HEK293T (cell line): ENCODE measurements around the gene SLC9A6.

ENCODE experiments used
- ELF4 ChIP-seq: fragments of 450-650 bp; IDR thresholded peaks from 2 replicates; pipeline ENCODE4 v1.6.1; 2017; ENCODE audit warnings: antibody characterized with exemption
- HDGF ChIP-seq: fragments of 450-650 bp; IDR thresholded peaks from 2 replicates; pipeline ENCODE4 v1.6.1; 2017; ENCODE audit warnings: antibody characterized with exemption, borderline replicate concordance
- LEF1 ChIP-seq: fragments of 450-650 bp; IDR thresholded peaks from 2 replicates; pipeline ENCODE4 v1.6.1; 2017; ENCODE audit warnings: mild to moderate bottlenecking, borderline replicate concordance
- NFRKB ChIP-seq: fragments of 450-650 bp; IDR thresholded peaks from 2 replicates; pipeline ENCODE4 v1.6.1; 2016; ENCODE audit warnings: mild to moderate bottlenecking, moderate library complexity

DNA sequence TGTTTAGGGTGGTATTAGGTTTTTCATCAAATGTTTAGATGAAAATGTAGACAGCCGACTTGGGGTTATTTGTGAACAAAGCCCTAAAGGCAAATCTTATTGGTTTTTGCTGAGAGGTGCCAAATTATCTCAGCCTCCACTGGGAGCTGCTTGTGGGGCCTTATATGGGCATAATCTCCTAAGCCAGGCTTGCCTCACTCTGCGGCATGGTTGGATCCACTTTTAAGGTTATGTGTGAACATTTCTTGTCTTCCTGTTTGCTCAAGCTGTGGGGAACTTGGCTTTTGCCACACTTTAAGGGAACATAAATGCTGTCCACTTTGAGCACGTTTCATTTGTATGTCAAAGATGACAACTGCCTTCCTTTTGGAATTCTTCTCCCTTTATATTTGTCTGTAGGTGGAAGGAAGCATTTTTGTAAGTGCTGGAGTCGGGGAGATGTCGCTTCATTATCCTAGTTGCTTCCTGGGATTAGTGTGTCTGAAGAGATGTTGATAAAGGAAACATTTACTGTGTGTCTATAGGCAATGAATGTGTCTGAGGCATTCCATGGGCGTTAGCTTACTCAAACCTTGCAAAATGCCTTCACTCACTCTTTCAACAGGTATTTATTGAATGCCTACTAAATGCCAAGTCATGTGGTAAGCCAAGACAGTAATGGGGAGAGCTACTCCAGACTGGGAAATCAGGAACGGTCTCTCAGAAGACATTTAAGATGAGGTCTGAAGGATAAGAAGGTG lies 78.3 kb downstream of the SLC9A6 start:
- TF ChIP-seq ELF4 (no peak), HDGF (no peak), NFRKB (no peak), LEF1 (no peak)
